Kidney (tissue), 14 donors: ENCODE data around the gene POR. TPM values are rescaled to one million over a fixed set of nuclear protein-coding genes. Genes with fewer than 3 reads are reported as not detected.

Experiments
- DNase-seq, 5 donors: peaks; one replicate each; pipeline ENCODE4 v3.0.0-alpha.2; 2013 to 2020
- FAIRE-seq: peaks from 2 replicates; lab custom pipeline; 2012; peaks lifted over from hg19 to GRCh38; lab: Jason Lieb, UNC
- H3K27ac ChIP-seq, 2 donors: one replicate each; pipeline ENCODE4 v1.7.0; 2013; ENCODE audit warnings: low read depth in 2 of 2, low read length in 2 of 2, inconsistent platforms in 1 of 2
- H3K27me3 ChIP-seq: one replicate; pipeline ENCODE4 v1.7.1; 2013; ENCODE audit warnings: low read length, inconsistent platforms; ENCODE audit not compliant: control insufficient read depth, insufficient read depth
- H3K36me3 ChIP-seq, 3 donors: one replicate each; pipeline versions ENCODE4 v1.7.0 to v1.7.1; 2013; ENCODE audit warnings: low read length in 3 of 3, control low read depth in 1 of 3, inconsistent platforms in 1 of 3; ENCODE audit not compliant: insufficient read depth in 3 of 3, control insufficient read depth in 2 of 3
- H3K4me1 ChIP-seq, 3 donors: one replicate each; pipeline versions ENCODE4 v1.7.0 to v1.7.1; 2013; ENCODE audit warnings: low read length in 3 of 3, inconsistent platforms in 1 of 3, low read depth in 1 of 3; ENCODE audit not compliant: control insufficient read depth in 2 of 3, insufficient read depth in 2 of 3
- H3K4me3 ChIP-seq, 3 donors: one replicate each; pipeline versions ENCODE4 v1.7.0 to v1.8.1; 2013; ENCODE audit warnings: low read length in 3 of 3, control low read depth in 1 of 3, inconsistent platforms in 1 of 3
- H3K9ac ChIP-seq, 3 donors: one replicate each; pipeline versions ENCODE4 v1.7.0 to v1.7.1; 2013; ENCODE audit warnings: low read length in 3 of 3, control low read depth in 1 of 3, inconsistent platforms in 1 of 3
- H3K9me3 ChIP-seq, 3 donors: one replicate each; pipeline versions ENCODE4 v1.7.0 to v1.7.1; 2013; ENCODE audit warnings: low read length in 3 of 3, control low read depth in 1 of 3, inconsistent platforms in 1 of 3; ENCODE audit not compliant: control insufficient read depth in 2 of 3, insufficient read depth in 1 of 3
- CTCF ChIP-seq: IDR thresholded peaks from 3 replicates; pipeline ENCODE4 v1.5.1; 2012; ENCODE audit warnings: mild to moderate bottlenecking, moderate library complexity, borderline replicate concordance; ENCODE audit not compliant: insufficient read depth; ENCODE audit errors: extremely low read depth
- intact Hi-C: fragments of 100-400 bp; cut with DNase I; formaldehyde crosslinking; loops from one replicate; pipeline ENCODE4 v1.11.1; 2022
- polyA plus RNA-seq: library from polyadenylated mRNA; stranded (reverse); fragments of 350-450 nt; fragmentation: Illumina TruSeq; extraction: RNeasy Lipid Tissue Mini Kit (QIAGEN cat#74804); gene quantifications from one replicate; pipeline ENCODE4 v1.2.3, GENCODE V29; 2014; ENCODE audit warnings: low read depth, low replicate concordance; ENCODE audit not compliant: insufficient read depth
- total RNA-seq: library from RNA; stranded (reverse); fragmentation: NEBNext Ultra II Directional; extraction: Animal tissue kit (Norgen Biotek cat#: 25700); gene quantifications from one replicate; pipeline ENCODE4 v1.2.1, GENCODE V29; 2021
- donor health status: control.
- donor health status: control.
- donor health status: control.
- donor health status: control.
- donor health status: control.
- donor health status: DM: yes; HTN: yes; CAD: no.
- donor health status: Normal renal cell carcinoma (clear cell type).

Gene POR
- total and polyA plus RNA-seq, 2 donors from 2014 or later, result 122 to 130 TPM

- Histone ChIP-seq H3K4me3 (no peak overlapping the region), H3K9ac (no peak overlapping the region), H3K36me3 (peaks cover 2 to 8% (median 4%) of the 10 kb centered on the region in 3 donors), H3K4me1 (peaks cover 0 to 42% (median 37%) of the 10 kb centered on the region in 3 donors), H3K9me3 (no peaks in the 10 kb centered on the region), H3K27ac (peak overlapping the region; percentile 76 to 89), H3K27me3 (no peaks in the 10 kb centered on the region)
- TF ChIP-seq CTCF, result no peak
- FAIRE-seq, result no peak
- intact Hi-C loops, result no loop called here
- DNase-seq, result no peak
These were observed 54.2 kb downstream of the POR start for GRCh38 chr7:75969182-75969581.

DNA sequence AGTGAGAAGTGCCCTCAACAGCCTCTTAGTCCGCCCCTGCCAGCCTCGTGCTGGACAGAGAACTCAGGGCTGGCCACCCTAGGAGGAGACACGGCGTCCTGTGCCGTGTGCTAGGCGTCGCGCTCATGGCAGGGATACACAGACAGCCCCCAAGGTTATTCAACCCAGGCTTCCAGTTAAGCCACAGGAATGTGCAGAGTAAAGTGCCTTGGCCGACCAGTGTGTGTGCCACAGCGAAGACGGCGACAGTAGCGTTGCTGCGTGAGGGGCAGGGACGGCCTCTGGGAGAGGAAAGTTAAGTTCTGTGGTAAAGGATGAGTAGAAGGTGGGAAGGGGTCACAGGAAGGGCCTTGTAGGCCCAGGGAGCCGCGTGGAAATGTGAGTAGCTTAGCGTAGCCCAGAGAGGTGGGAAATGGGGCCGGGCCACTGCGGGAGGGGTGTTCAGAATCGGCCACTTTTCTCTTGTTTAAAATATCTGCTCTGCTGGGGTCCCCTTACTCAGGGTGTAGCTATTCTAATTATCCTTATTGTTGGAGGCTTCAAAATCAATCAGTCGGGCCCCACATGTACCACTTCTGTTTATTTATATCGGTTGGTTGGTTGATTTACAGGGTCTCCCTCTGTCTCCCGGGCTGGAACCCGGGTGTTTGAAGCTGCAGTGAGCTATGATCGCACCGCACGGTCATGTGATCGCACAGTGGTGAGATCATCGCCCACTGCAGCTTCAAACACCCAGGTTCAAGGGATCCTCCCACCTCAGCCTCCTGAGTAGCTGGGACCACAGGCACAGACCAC is 54.9 kb downstream of the POR start:
- DNase-seq (peak in 2 of 5 donors; percentile 54 to 61), FAIRE-seq (no peak)
- Histone ChIP-seq H3K9ac (no peak overlapping the region), H3K4me1 (peaks cover 0 to 42% (median 37%) of the 10 kb centered on the region in 3 donors), H3K9me3 (no peaks in the 10 kb centered on the region), H3K27me3 (no peaks in the 10 kb centered on the region), H3K27ac (peak overlapping the region; percentile 54 to 76), H3K4me3 (no peak overlapping the region), H3K36me3 (peaks cover 2 to 8% (median 4%) of the 10 kb centered on the region in 3 donors)
- TF ChIP-seq CTCF, result no peak
- intact Hi-C loops, result no loop called here

- Histone ChIP-seq H3K4me1 (peaks cover 0 to 29% (median 28%) of the 10 kb centered on the region in 3 donors), H3K9ac (no peak overlapping the region), H3K4me3 (no peak overlapping the region), H3K27ac (peak overlapping the region in 1 of 2 donors; percentile 63), H3K9me3 (no peaks in the 10 kb centered on the region), H3K36me3 (peaks cover 2 to 8% (median 4%) of the 10 kb centered on the region in 3 donors), H3K27me3 (no peaks in the 10 kb centered on the region)
- no peak for TF ChIP-seq CTCF
- intact Hi-C loops, result no loop called here
- DNase-seq (no peak), FAIRE-seq (no peak)
These were observed 56.5 kb downstream of the POR start for GRCh38 chr7:75971309-75971960.
